ENCODE data around the gene VRK3. TPM values are rescaled to one million over a fixed set of nuclear protein-coding genes. Genes with fewer than 3 reads are reported as not detected.

VRK3 gene
- total RNA-seq, 3 donors from 2014 or later: 40.5 to 45.8 (median 40.5) TPM

GRCh38 chr19:50046649-50047503 lies 21.7 kb upstream of the VRK3 start:
- ATAC-seq (no peak), DNase-seq (peak; percentile 51)
- no peaks in the 10 kb centered on the region for H3K27me3 Mint-ChIP-seq (ENCODE audit: low read depth)
- no peak overlapping the region for H3K4me3 Mint-ChIP-seq
- peaks cover 60% of the 10 kb centered on the region for H3K36me3 Mint-ChIP-seq (ENCODE audit: insufficient read depth)
- peaks cover 28% of the 10 kb centered on the region for H3K9me3 Mint-ChIP-seq
- H3K4me1 Mint-ChIP-seq (ENCODE audit: low read depth): peaks cover 12% of the 10 kb centered on the region

DNA sequence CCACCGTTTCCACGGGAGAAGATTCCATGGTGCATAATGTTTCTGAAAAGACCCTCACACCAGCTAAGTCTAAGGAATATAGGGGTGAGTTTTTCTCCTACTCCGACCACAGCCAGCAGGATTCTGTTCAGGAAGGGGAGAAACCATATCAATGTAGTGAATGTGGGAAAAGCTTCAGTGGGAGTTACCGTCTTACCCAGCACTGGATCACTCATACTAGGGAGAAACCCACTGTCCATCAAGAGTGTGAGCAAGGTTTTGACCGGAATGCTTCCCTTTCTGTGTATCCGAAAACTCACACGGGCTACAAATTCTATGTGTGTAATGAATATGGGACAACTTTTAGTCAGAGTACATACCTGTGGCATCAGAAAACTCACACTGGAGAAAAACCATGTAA lies 19.8 kb upstream of the VRK3 start:
- Mint-ChIP-seq H3K4me3 (no peak overlapping the region), H3K36me3 (ENCODE audit: insufficient read depth) (peaks cover 78% of the 10 kb centered on the region), H3K4me1 (ENCODE audit: low read depth) (no peaks in the 10 kb centered on the region), H3K9me3 (peaks cover 28% of the 10 kb centered on the region), H3K27me3 (ENCODE audit: low read depth) (no peaks in the 10 kb centered on the region)
- ATAC-seq (no peak), DNase-seq (no peak)

DNA sequence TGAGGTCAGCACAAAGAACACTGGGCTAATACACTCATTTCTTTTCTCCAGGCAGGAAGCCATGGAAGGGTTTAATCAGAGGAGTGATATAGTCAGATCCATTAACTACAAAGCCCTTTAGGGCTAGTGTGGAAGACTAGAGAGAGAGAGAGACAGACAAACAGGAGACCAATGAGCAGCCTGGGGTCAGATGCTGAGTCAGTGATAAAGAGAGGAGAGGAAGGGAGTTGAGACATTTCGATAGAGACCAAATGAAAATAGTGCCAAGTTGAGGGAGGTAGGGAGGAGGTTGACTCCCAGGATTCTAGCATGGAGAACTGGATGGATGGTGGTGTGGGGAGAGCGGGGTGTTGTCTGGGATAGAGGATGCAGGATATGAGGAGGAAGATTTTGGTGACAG lies 18.8 kb upstream of the VRK3 start:
- no peak for ATAC-seq

DNA sequence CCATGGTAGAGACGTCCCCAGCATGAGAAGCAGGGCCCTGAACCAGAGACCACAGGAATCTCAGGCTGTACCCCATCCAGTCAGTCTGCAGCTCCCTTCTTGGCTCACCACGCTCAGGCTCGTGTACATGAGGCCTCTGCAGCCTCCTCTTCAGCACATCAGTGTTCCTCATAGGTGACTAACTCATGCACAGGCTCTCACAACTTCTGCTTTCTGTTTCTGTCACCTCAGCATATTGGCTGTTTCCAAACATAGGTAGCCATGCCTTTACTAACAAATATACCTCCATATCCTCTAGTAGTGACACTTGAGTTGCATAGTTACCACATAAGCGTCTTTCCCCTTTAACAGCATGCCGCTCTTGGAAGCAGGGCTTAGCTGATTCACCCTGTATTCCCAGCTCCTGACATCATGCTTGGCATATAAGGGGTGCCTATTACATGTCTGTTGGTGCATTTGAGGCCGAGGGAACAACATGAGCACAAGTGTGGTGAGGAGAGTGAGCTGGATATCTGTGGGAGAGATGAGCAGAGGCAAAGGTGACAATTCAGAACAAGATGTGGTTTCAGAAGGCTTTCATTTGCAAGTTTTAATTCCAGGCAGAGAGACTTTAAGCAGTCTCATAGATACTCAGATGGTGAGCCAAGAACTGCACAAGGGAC lies 17.3 kb upstream of the VRK3 start:
- no peak overlapping the region for H3K4me3 Mint-ChIP-seq
- peaks cover 80% of the 10 kb centered on the region for H3K36me3 Mint-ChIP-seq (ENCODE audit: insufficient read depth)
- ATAC-seq: no peak
- H3K27me3 Mint-ChIP-seq (ENCODE audit: low read depth): no peaks in the 10 kb centered on the region
- no peaks in the 10 kb centered on the region for H3K4me1 Mint-ChIP-seq (ENCODE audit: low read depth)
- DNase-seq: no peak
- H3K9me3 Mint-ChIP-seq: peaks cover 28% of the 10 kb centered on the region

More for the DNA sequence above, 18.8 kb upstream of the VRK3 start:
- Mint-ChIP-seq H3K27me3 (ENCODE audit: low read depth) (no peaks in the 10 kb centered on the region), H3K4me1 (ENCODE audit: low read depth) (no peaks in the 10 kb centered on the region), H3K9me3 (peaks cover 28% of the 10 kb centered on the region), H3K4me3 (no peak overlapping the region), H3K36me3 (ENCODE audit: insufficient read depth) (peaks cover 87% of the 10 kb centered on the region)
- no peak for DNase-seq

GRCh38 chr19:50040967-50041366 lies 15.8 kb upstream of the VRK3 start:
- Mint-ChIP-seq H3K4me3 (no peak overlapping the region), H3K36me3 (ENCODE audit: insufficient read depth) (peaks cover 73% of the 10 kb centered on the region), H3K27me3 (ENCODE audit: low read depth) (no peaks in the 10 kb centered on the region), H3K9me3 (peaks cover 24% of the 10 kb centered on the region), H3K4me1 (ENCODE audit: low read depth) (peaks cover 2% of the 10 kb centered on the region)
- no peak for DNase-seq
- no peak for ATAC-seq

GRCh38 chr19:50039968-50040367 lies 14.8 kb upstream of the VRK3 start:
- H3K4me1 Mint-ChIP-seq (ENCODE audit: low read depth): peaks cover 2% of the 10 kb centered on the region
- H3K9me3 Mint-ChIP-seq: peaks cover 15% of the 10 kb centered on the region
- H3K4me3 Mint-ChIP-seq: no peak overlapping the region
- ATAC-seq (no peak), DNase-seq (no peak)
- H3K27me3 Mint-ChIP-seq (ENCODE audit: low read depth): no peaks in the 10 kb centered on the region
- H3K36me3 Mint-ChIP-seq (ENCODE audit: insufficient read depth): peaks cover 63% of the 10 kb centered on the region

DNA sequence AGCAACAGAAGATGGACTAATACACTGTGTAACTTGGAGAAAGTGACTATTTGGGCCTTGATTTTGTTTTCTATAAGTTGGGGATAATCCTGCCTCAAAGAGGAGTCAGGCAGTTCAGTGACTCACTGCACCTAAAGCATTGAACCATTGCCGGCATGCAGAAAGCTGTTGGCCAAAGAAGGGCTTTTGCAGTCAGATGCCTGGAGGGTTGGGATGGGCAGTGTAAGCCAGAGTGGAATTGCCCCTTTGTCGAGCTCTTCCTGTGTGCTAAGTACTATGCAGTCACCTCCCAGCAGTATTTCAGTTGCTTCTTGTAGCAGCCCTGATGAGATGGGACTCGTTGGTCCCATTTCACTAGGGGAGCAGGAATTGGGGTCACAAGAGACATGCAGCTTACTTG lies 11.7 kb upstream of the VRK3 start:
- DNase-seq (no peak), ATAC-seq (no peak)
- H3K9me3 Mint-ChIP-seq: no peaks in the 10 kb centered on the region
- H3K4me3 Mint-ChIP-seq: no peak overlapping the region
- peaks cover 2% of the 10 kb centered on the region for H3K4me1 Mint-ChIP-seq (ENCODE audit: low read depth)
- peaks cover 58% of the 10 kb centered on the region for H3K36me3 Mint-ChIP-seq (ENCODE audit: insufficient read depth)
- no peaks in the 10 kb centered on the region for H3K27me3 Mint-ChIP-seq (ENCODE audit: low read depth)

- no peak for DNase-seq
Measured at GRCh38 chr19:50030937-50031336, 5.8 kb upstream of the VRK3 start.

DNA sequence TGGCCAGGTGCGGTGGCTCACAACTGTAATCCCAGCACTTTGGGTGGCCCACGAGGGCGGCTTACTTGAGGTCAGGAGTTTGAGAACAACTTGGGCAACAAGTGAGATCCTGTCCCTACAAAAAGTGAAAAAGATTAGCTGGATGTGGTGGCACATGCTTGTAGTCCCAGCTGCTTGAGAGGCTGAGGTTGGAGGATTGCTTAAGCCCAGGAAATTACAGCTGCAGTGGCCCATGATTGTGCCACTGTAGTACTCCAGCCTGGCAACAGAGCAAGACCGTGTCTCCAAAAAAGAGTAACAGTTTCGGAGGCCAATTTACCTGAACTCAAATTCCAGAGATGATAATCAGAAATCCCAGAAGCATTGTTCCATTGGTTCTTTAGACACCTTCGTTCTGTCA lies 5.1 kb upstream of the VRK3 start:
- DNase-seq (no peak), ATAC-seq (no peak)
- H3K36me3 Mint-ChIP-seq (ENCODE audit: insufficient read depth): peaks cover 37% of the 10 kb centered on the region
- H3K4me1 Mint-ChIP-seq (ENCODE audit: low read depth): peaks cover 20% of the 10 kb centered on the region
- H3K4me3 Mint-ChIP-seq: no peak overlapping the region
- no peaks in the 10 kb centered on the region for H3K27me3 Mint-ChIP-seq (ENCODE audit: low read depth)
- H3K9me3 Mint-ChIP-seq: no peaks in the 10 kb centered on the region

More at GRCh38 chr19:50030937-50031336, 5.8 kb upstream of the VRK3 start:
- H3K4me3 Mint-ChIP-seq: no peak overlapping the region
- H3K36me3 Mint-ChIP-seq (ENCODE audit: insufficient read depth): peaks cover 36% of the 10 kb centered on the region
- no peaks in the 10 kb centered on the region for H3K9me3 Mint-ChIP-seq
- no peaks in the 10 kb centered on the region for H3K27me3 Mint-ChIP-seq (ENCODE audit: low read depth)
- H3K4me1 Mint-ChIP-seq (ENCODE audit: low read depth): peaks cover 13% of the 10 kb centered on the region
- ATAC-seq: no peak

GRCh38 chr19:50026550-50026906 lies 1.4 kb upstream of the VRK3 start:
- no peak for DNase-seq
- Mint-ChIP-seq H3K27me3 (ENCODE audit: low read depth) (no peaks in the 10 kb centered on the region), H3K36me3 (ENCODE audit: insufficient read depth) (peaks cover 15% of the 10 kb centered on the region), H3K4me1 (ENCODE audit: low read depth) (peaks cover 41% of the 10 kb centered on the region), H3K4me3 (peak overlapping the region; percentile 93), H3K9me3 (no peaks in the 10 kb centered on the region)
- no peak for ATAC-seq

GRCh38 chr19:50025794-50026549 lies 800 bp upstream of the VRK3 start, which contains the start of gene ZNF473:
TSS of gene ZNF473 (plus strand) at chr19:50026005. CDS start at chr19:50031083, 5,078 bp downstream.
- H3K9me3 Mint-ChIP-seq: no peaks in the 10 kb centered on the region
- peak; percentile 87 for DNase-seq
- H3K4me3 Mint-ChIP-seq: peak within 1 kb of the TSS; percentile 93
- no peaks in the 10 kb centered on the region for H3K27me3 Mint-ChIP-seq (ENCODE audit: low read depth)
- H3K4me1 Mint-ChIP-seq (ENCODE audit: low read depth): peaks cover 41% of the 10 kb centered on the region
- H3K36me3 Mint-ChIP-seq (ENCODE audit: insufficient read depth): peaks cover 12% of the 10 kb centered on the region
- peak; percentile 79 to 81 for ATAC-seq

GRCh38 chr19:50024719-50025021 lies 502 bp downstream of the VRK3 start:
- DNase-seq: no peak
- Mint-ChIP-seq H3K9me3 (no peaks in the 10 kb centered on the region), H3K27me3 (ENCODE audit: low read depth) (no peaks in the 10 kb centered on the region), H3K4me1 (ENCODE audit: low read depth) (peaks cover 45% of the 10 kb centered on the region), H3K4me3 (peak overlapping the region; percentile 93), H3K36me3 (ENCODE audit: insufficient read depth) (peaks cover 14% of the 10 kb centered on the region)
- peak in 1 of 2 donors; percentile 12 for ATAC-seq

GRCh38 chr19:50022823-50023222 lies 2.3 kb downstream of the VRK3 start:
- no peak overlapping the region for H3K4me3 Mint-ChIP-seq
- DNase-seq (no peak), ATAC-seq (no peak)
- H3K9me3 Mint-ChIP-seq: no peaks in the 10 kb centered on the region
- H3K27me3 Mint-ChIP-seq (ENCODE audit: low read depth): no peaks in the 10 kb centered on the region
- H3K36me3 Mint-ChIP-seq (ENCODE audit: insufficient read depth): peaks cover 18% of the 10 kb centered on the region
- H3K4me1 Mint-ChIP-seq (ENCODE audit: low read depth): peaks cover 45% of the 10 kb centered on the region

- peaks cover 27% of the 10 kb centered on the region for H3K4me1 Mint-ChIP-seq (ENCODE audit: low read depth)
Measured at GRCh38 chr19:50020481-50020880, 4.7 kb downstream of the VRK3 start.

More at GRCh38 chr19:50020481-50020880, 4.7 kb downstream of the VRK3 start:
- peaks cover 20% of the 10 kb centered on the region for H3K36me3 Mint-ChIP-seq (ENCODE audit: insufficient read depth)
- no peaks in the 10 kb centered on the region for H3K27me3 Mint-ChIP-seq (ENCODE audit: low read depth)
- DNase-seq (no peak), ATAC-seq (no peak)
- H3K9me3 Mint-ChIP-seq: no peaks in the 10 kb centered on the region
- H3K4me3 Mint-ChIP-seq: no peak overlapping the region

Data from activated T-cell treated with anti-CD3 and anti-CD28 coated beads, Interleukin-2, amount 50 U/mL, for 4 hours (primary cell).